LNCAP (cell line): ENCODE results near the gene HS3ST5.

Experiments used
- TF ChIP-seq, protein P1 (sequence below): fragments of 450-650 bp; IDR thresholded peaks from 2 replicates; pipeline ENCODE4 v1.5.1; 2017; ENCODE audit warnings: mild to moderate bottlenecking

HS3ST5 gene

GRCh38 chr6:114272582-114272981 lies 70.2 kb downstream of the HS3ST5 start:
- TF ChIP-seq, protein P1, sequence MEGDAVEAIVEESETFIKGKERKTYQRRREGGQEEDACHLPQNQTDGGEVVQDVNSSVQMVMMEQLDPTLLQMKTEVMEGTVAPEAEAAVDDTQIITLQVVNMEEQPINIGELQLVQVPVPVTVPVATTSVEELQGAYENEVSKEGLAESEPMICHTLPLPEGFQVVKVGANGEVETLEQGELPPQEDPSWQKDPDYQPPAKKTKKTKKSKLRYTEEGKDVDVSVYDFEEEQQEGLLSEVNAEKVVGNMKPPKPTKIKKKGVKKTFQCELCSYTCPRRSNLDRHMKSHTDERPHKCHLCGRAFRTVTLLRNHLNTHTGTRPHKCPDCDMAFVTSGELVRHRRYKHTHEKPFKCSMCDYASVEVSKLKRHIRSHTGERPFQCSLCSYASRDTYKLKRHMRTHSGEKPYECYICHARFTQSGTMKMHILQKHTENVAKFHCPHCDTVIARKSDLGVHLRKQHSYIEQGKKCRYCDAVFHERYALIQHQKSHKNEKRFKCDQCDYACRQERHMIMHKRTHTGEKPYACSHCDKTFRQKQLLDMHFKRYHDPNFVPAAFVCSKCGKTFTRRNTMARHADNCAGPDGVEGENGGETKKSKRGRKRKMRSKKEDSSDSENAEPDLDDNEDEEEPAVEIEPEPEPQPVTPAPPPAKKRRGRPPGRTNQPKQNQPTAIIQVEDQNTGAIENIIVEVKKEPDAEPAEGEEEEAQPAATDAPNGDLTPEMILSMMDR: no peak

DNA sequence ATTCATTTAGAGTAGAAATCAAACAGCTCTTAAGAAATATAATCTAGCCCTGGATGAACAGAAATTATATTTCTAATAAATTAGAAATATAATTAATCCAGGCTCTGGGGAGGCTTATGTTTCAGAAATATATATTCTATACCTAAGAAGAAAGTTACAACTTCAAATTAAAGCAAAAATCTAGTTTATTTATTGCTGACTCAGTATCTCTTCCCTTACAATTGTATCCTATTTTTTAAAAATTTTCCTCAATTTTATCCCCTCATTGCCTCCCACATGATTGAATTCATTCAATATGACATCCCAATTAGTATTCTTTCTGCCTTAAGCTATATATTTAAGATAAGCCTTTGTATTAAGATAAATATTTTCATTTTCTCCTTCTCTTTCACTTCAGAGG lies 71.4 kb downstream of the HS3ST5 start:
- TF ChIP-seq, protein P1: no peak

GRCh38 chr6:114267897-114268296 lies 74.9 kb downstream of the HS3ST5 start:
- TF ChIP-seq, protein P1: no peak

- TF ChIP-seq, protein P1: no peak
Observed at GRCh38 chr6:114260810-114261209, 82.0 kb downstream of the HS3ST5 start.

DNA sequence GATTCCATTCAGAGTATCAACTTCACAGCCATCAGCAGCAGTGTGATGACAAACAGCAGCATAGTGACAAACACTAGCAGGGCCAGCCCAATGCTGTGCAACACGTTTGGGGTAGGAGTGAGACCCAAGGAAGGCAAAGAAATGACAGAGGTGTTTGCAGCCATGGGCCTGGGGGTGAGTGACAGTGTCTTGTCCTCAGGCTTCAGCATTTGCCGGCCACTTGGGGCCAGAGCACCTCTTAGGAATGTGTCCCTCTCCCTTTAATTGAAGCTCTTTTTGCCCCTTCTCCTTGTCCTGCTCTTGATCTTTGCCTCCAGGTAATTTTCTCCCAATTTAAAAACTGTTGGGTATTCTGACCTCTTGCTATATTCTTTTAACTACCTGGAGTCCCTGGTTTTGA lies 84.4 kb downstream of the HS3ST5 start:
- TF ChIP-seq, protein P1: no peak

- TF ChIP-seq, protein P1: no peak
Observed at GRCh38 chr6:114253431-114253830, 89.4 kb downstream of the HS3ST5 start.

DNA sequence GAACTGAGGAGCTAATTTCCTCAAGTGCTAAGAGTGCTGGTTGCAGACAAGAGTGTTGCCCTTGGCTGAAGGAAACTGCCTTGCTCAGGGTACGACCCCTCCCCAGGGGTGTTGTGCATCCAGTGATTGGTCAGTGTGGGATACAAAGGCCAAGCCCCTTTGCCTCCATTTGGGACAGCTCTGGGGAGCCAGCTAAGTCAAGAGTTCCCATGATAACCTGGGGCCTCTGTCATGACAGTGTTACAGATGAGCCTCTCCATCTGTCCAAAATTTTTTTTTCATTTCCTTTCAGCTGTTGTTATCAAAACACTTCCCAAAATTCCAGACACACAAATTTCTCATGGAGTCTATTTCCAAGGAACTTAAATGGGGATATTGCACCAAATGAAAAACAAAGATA lies 93.3 kb downstream of the HS3ST5 start:
- TF ChIP-seq, protein P1: no peak

DNA sequence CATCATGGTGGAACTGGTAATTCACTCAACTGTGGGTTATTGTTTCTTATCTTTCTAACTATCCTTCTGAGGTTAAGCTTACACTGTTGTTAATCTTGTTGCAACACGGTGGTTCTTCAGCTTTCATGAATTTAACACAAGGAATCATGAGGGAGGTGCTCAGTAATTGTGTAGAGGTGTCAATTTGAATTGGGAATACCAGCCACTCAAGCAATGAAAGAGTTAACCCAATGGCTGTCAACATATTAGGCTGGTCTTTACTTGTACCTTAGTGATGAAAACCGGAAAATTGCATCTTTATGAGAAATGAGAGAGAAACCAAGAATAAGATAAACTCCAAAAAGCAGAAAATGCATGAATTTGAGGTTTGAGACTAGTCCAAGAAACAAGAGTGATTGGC lies 95.7 kb downstream of the HS3ST5 start:
- TF ChIP-seq, protein P1: no peak
